K562 (cell line): Measurements from ENCODE around the gene ZNF468.
"Not testable (repeated sequence)": the region's sequence is repeated elsewhere in the genome, so short reads cannot be mapped to it uniquely, and the experiment has no call there.

Source experiments
- EGR1 ChIP-seq: fragments of 450-650 bp; conservative IDR thresholded peaks from 2 replicates; pipeline ENCODE4 v1.6.1; 2017; ENCODE audit warnings: mild to moderate bottlenecking
- FOXK2 ChIP-seq, 2 experiments: fragments of 450-650 bp; IDR thresholded peaks in 1 of 2; conservative IDR thresholded peaks in 1 of 2; 2 replicates each; pipeline ENCODE4 v1.6.1; 2016; ENCODE audit warnings: low read depth in 2 of 2, mild to moderate bottlenecking in 1 of 2
- NCOA6 ChIP-seq: fragments of 450-650 bp; IDR thresholded peaks from 2 replicates; pipeline ENCODE4 v1.6.1; 2017; ENCODE audit warnings: mild to moderate bottlenecking
- POLR2A ChIP-seq: fragments of 450-650 bp; conservative IDR thresholded peaks from 2 replicates; pipeline ENCODE4 v1.6.1; 2016
- POLR2AphosphoS5 ChIP-seq: IDR thresholded peaks from 2 replicates; pipeline ENCODE4 v1.6.1; 2011; ENCODE audit warnings: mild to moderate bottlenecking, low read depth, low read length, moderate library complexity; ENCODE audit not compliant: control insufficient read depth, insufficient read depth
- SIX5 ChIP-seq, 2 experiments: IDR thresholded peaks; 2 replicates each; pipeline ENCODE4 v1.6.1; 2011; ENCODE audit warnings: low read length in 2 of 2, borderline replicate concordance in 1 of 2, low read depth in 1 of 2, mild to moderate bottlenecking in 1 of 2, moderate library complexity in 1 of 2; ENCODE audit not compliant: insufficient read depth in 1 of 2
- SREBF2 ChIP-seq: sonication (generic); formaldehyde crosslinking; IDR thresholded peaks from 2 replicates; pipeline ENCODE4 v1.4.0; 2020; ENCODE audit warnings: mild to moderate bottlenecking, missing genetic modification reagents
- YY1 ChIP-seq, 3 experiments: IDR thresholded peaks; 2 replicates each; pipeline ENCODE4 v1.6.1; 2011; ENCODE audit warnings: low read length in 2 of 3, mild to moderate bottlenecking in 2 of 3, moderate library complexity in 2 of 3, borderline replicate concordance in 1 of 3, control low read depth in 1 of 3, low read depth in 1 of 3; ENCODE audit not compliant: insufficient read depth in 3 of 3, insufficient replicate concordance in 2 of 3, control insufficient read depth in 1 of 3, insufficient read length in 1 of 3; ENCODE audit errors: extremely low read depth in 1 of 3
- ZNF274 ChIP-seq: IDR thresholded peaks from 2 replicates; pipeline ENCODE4 v1.6.1; 2011; ENCODE audit warnings: low read depth, mild to moderate bottlenecking, low read length, moderate library complexity, borderline replicate concordance
- TF ChIP-seq, protein P1 (sequence below): sonication (generic); formaldehyde crosslinking; IDR thresholded peaks from 2 replicates; pipeline ENCODE4 v1.8.1; 2023; ENCODE audit warnings: mild to moderate bottlenecking, missing genetic modification reagents, moderate library complexity
- TF ChIP-seq, protein P2 (sequence below), 2 experiments: fragments of 450-650 bp in 1 of 2; sonication (generic) in 1 of 2; formaldehyde crosslinking in 1 of 2; IDR thresholded peaks in 1 of 2; conservative IDR thresholded peaks in 1 of 2; 2 replicates each; pipeline versions ENCODE4 v1.6.1 to v1.8.1; 2016 to 2023; ENCODE audit warnings: mild to moderate bottlenecking in 2 of 2, moderate library complexity in 2 of 2, inconsistent platforms in 1 of 2, missing genetic modification reagents in 1 of 2
- TF ChIP-seq, protein P3 (sequence below): conservative IDR thresholded peaks from 2 replicates; pipeline ENCODE4 v1.6.1; 2011; ENCODE audit warnings: low read depth, mild to moderate bottlenecking, low read length; ENCODE audit not compliant: control insufficient read depth
- TF ChIP-seq, protein P4 (sequence below): fragments of 250-450 bp; sonication (Bioruptor Pico); IDR thresholded peaks from 2 replicates; pipeline ENCODE4 v1.5.0; 2022; ENCODE audit warnings: mild to moderate bottlenecking

DNA sequence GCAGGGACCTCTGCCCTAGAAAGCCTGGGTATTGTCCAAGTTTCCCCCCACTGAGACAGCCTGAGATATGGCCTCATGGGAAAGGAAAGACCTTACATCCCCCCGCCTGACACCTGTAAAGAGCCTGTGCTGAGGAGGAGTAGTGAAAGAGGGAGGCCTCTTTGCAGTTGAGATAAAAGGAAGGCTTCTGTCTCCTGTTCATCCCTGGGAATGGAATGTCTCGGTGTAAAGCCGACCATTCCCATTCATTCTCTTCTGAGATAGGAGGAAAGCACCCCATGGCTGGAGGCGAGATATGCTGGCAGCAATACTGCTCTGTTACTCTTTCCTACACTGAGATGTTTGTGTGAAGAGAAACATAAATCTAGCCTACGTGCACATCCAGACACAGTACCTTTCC lies 10.1 kb downstream of the ZNF468 start:
- TF ChIP-seq, protein P1, sequence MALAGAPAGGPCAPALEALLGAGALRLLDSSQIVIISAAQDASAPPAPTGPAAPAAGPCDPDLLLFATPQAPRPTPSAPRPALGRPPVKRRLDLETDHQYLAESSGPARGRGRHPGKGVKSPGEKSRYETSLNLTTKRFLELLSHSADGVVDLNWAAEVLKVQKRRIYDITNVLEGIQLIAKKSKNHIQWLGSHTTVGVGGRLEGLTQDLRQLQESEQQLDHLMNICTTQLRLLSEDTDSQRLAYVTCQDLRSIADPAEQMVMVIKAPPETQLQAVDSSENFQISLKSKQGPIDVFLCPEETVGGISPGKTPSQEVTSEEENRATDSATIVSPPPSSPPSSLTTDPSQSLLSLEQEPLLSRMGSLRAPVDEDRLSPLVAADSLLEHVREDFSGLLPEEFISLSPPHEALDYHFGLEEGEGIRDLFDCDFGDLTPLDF (CRISPR knock-in tag) = not testable (repeated sequence)
- not testable (repeated sequence) for TF ChIP-seq SREBF2; POLR2A; ZNF274; SIX5 (IDR thresholded peaks at IDR 0.05; ENCODE audit: borderline replicate concordance in 1 of 2, insufficient read depth in 1 of 2, low read depth in 1 of 2, low read length in 2 of 2); EGR1; POLR2AphosphoS5; FOXK2 (conservative IDR thresholded peaks at IDR 0.05 in 1 of 2, IDR thresholded peaks at IDR 0.05 in 1 of 2; ENCODE audit: low read depth in 2 of 2); YY1 (IDR thresholded peaks at IDR 0.05; ENCODE audit: borderline replicate concordance in 1 of 3, control insufficient read depth in 1 of 3, extremely low read depth in 1 of 3, insufficient read depth in 3 of 3, insufficient read length in 1 of 3, insufficient replicate concordance in 2 of 3, low read depth in 1 of 3, low read length in 2 of 3); NCOA6
- TF ChIP-seq, protein P2, sequence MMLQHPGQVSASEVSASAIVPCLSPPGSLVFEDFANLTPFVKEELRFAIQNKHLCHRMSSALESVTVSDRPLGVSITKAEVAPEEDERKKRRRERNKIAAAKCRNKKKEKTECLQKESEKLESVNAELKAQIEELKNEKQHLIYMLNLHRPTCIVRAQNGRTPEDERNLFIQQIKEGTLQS (IDR thresholded peaks at IDR 0.05) = not testable (repeated sequence)
- TF ChIP-seq, protein P2 (CRISPR knock-in tag; conservative IDR thresholded peaks at IDR 0.05) = not testable (repeated sequence)
- TF ChIP-seq, protein P3, sequence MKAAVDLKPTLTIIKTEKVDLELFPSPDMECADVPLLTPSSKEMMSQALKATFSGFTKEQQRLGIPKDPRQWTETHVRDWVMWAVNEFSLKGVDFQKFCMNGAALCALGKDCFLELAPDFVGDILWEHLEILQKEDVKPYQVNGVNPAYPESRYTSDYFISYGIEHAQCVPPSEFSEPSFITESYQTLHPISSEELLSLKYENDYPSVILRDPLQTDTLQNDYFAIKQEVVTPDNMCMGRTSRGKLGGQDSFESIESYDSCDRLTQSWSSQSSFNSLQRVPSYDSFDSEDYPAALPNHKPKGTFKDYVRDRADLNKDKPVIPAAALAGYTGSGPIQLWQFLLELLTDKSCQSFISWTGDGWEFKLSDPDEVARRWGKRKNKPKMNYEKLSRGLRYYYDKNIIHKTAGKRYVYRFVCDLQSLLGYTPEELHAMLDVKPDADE = not testable (repeated sequence)
- TF ChIP-seq, protein P4, sequence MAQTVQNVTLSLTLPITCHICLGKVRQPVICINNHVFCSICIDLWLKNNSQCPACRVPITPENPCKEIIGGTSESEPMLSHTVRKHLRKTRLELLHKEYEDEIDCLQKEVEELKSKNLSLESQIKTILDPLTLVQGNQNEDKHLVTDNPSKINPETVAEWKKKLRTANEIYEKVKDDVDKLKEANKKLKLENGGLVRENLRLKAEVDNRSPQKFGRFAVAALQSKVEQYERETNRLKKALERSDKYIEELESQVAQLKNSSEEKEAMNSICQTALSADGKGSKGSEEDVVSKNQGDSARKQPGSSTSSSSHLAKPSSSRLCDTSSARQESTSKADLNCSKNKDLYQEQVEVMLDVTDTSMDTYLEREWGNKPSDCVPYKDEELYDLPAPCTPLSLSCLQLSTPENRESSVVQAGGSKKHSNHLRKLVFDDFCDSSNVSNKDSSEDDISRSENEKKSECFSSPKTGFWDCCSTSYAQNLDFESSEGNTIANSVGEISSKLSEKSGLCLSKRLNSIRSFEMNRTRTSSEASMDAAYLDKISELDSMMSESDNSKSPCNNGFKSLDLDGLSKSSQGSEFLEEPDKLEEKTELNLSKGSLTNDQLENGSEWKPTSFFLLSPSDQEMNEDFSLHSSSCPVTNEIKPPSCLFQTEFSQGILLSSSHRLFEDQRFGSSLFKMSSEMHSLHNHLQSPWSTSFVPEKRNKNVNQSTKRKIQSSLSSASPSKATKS (CRISPR knock-in tag) = not testable (repeated sequence)
